Measurements from ENCODE around the gene SFRP2. TPM values are rescaled to one million over a fixed set of nuclear protein-coding genes. Genes with fewer than 3 reads are reported as not detected.

Gene SFRP2
- total RNA-seq, 1 experiment from 2014 or later: not detected

DNA sequence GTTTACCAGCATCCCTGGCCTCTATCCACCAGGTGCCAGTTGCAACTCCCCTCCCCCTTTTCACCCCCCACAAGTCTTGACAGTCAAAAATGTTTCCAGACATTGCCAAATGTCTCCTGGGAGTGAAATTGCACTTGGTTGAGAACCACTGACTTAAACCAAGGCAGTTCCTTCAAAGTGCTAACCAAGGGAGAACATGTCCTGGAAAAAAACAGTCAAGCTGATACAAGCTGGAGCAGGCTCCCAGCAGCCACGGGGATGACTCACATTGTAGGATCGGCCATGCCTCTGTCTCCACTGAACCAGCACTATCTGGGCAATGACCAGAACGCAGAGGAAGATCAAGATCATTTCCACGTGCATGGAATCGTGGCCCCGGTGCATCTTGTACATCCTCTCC is 40.5 kb downstream of the SFRP2 start:
- DNase-seq (ENCODE audit: low read depth in 1 of 2, low spot score in 2 of 2): no peak
- Histone ChIP-seq H3K9me3 (replicated peaks) (no peaks in the 10 kb centered on the region), H3K27me3 (replicated peaks) (no peaks in the 10 kb centered on the region), H3K4me3 (no peak overlapping the region), H3K27ac (no peak overlapping the region), H3K36me3 (no peaks in the 10 kb centered on the region), H3K4me1 (replicated peaks) (no peaks in the 10 kb centered on the region)

DNA sequence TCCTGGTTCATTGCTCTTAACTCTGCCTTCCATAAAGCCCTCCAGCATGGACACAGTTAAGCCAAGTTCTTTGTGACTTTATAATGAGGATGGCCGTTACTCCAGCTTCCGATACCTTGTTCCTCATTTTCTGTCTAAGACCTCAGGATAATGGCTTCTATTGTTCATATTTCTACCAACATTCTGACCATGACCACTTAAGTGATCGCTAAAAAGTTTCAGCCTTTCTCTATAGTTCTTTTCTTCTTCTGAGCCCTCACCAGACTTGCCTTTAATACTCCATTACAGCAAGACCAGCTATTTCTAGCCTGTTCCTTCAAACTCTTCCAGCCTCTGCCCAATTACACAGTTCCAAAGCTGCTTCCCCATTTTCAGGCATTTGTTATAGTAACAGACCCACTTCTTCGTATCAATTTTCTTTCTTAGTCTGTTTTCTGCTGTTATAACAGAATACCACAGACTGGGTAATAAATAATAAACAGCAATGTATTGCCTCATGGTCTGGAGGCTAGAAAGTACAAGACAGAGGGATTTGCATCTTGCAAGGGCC is 41.4 kb downstream of the SFRP2 start:
- no peak overlapping the region for H3K27ac ChIP-seq
- no peaks in the 10 kb centered on the region for H3K4me1 ChIP-seq (replicated peaks)
- H3K9me3 ChIP-seq (replicated peaks): no peaks in the 10 kb centered on the region
- no peak for DNase-seq (ENCODE audit: low read depth in 1 of 2, low spot score in 2 of 2)
- H3K27me3 ChIP-seq (replicated peaks): no peaks in the 10 kb centered on the region
- H3K4me3 ChIP-seq: no peak overlapping the region
- no peaks in the 10 kb centered on the region for H3K36me3 ChIP-seq

DNA sequence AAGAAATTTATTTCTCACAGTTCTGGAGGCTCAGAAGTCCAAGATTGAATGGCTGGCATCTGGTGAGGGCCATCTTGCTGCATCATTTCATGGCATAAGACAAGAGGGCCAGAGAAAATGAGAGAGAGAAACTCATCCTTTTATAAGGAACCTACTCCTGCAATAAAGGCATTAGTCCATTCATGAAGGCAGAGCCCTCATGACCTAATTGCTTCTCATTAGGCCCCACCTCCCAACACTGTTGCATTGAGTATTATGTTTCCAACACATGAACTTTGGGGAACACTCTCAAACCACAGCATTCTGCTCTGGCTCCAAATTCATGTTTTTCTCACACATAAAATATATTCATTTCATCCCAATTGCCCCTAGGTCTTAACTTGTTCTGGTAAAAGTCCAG is 43.2 kb downstream of the SFRP2 start:
- H3K4me1 ChIP-seq (replicated peaks): no peaks in the 10 kb centered on the region
- H3K27me3 ChIP-seq (replicated peaks): no peaks in the 10 kb centered on the region
- H3K4me3 ChIP-seq: no peak overlapping the region
- H3K27ac ChIP-seq: no peak overlapping the region
- no peaks in the 10 kb centered on the region; the same call in 1 of the 2 replicates for H3K9me3 ChIP-seq (replicated peaks)
- H3K36me3 ChIP-seq: no peaks in the 10 kb centered on the region
- DNase-seq (ENCODE audit: low read depth in 1 of 2, low spot score in 2 of 2): no peak

DNA sequence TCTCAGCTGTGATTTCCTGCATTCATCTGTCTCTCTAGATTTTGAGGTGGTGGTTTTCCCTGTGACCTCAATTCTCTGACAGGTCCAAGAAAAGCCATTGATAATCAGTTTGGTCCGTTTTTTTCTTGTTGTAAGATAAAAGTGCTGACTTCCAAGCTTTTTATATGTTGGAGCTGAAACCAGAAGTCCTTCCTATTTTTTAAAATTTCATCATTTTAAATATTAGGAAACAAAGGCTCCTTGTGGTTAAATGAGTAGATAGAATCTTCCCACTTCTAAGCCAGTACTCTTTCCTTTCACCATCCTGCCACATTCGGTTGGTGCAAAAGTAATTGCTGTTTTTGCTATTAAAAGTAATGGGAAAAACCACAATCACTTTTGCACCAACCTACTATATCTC is 47.3 kb downstream of the SFRP2 start:
- Histone ChIP-seq H3K27ac (no peak overlapping the region), H3K9me3 (replicated peaks) (no peaks in the 10 kb centered on the region; the same call in 1 of the 2 replicates), H3K36me3 (no peaks in the 10 kb centered on the region), H3K4me3 (no peak overlapping the region), H3K27me3 (replicated peaks) (no peaks in the 10 kb centered on the region), H3K4me1 (replicated peaks) (no peaks in the 10 kb centered on the region)
- DNase-seq (ENCODE audit: low read depth in 1 of 2, low spot score in 2 of 2): no peak

DNA sequence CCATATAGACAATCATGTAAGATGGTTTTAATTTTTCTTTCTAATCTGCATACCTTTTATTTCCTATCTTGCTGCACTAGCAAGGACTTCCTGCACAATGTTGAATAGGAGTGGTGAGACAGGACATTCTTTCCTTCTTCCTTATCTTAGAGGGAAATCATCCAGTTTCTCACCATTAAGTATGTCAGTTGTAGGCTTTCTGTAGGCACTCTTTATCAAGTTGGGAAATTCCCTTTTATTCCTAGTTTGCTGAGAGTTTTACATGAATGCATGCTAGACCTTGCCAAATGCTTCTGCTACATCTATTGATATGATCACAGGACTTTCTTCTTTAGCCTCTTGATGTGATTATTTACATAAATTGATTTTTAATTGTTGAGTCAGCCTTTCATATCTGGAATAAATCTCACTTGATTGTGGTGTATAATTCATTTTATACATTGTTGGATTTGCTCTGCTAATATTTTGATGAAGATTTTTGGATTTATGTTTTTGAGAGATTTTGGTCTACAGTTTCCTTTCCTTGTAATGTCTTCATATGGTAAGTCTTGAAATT is 52.9 kb downstream of the SFRP2 start:
- H3K4me1 ChIP-seq (replicated peaks): no peaks in the 10 kb centered on the region
- no peak for DNase-seq (ENCODE audit: low read depth in 1 of 2, low spot score in 2 of 2)

DNA sequence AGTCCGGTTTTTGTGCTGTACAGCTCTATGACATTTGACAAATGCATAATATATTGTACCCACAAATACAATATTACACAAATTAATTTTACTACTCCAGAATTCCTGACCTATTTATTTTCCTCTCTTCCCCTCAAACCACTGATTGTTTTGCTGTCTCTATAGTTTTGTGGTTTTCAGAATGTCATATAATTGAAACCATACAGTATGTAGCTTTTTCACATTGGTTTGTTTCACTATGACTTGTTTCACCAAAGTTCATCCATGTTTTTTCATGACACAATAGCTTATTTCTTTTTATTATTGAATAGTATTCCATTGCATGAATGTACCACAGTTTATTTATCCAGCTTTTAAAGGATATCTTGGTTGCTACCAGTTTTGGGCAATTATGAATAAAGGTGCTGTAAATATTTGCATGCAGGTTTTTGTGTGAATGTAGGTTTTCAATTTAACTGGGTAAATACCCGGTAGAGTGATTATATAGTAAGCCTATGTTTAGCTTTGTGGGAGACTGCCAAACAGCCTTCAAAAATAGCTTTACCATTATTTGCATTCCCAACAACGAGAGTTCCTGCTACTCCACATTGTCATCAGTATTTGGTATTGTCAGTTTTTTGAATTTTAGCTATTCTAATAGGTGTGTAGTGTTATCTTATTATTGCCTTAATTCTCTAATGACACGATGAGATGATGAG is 55.0 kb downstream of the SFRP2 start:
- no peaks in the 10 kb centered on the region for H3K4me1 ChIP-seq (replicated peaks)
- peaks cover 4% of the 10 kb centered on the region; the same call in 1 of the 2 replicates for H3K27me3 ChIP-seq (replicated peaks)
- no peak overlapping the region for H3K4me3 ChIP-seq
- no peak overlapping the region for H3K27ac ChIP-seq
- no peak for DNase-seq (ENCODE audit: low read depth in 1 of 2, low spot score in 2 of 2)
- no peaks in the 10 kb centered on the region for H3K36me3 ChIP-seq
- H3K9me3 ChIP-seq (replicated peaks): no peaks in the 10 kb centered on the region; the same call in 1 of the 2 replicates

More for the DNA sequence above, 52.9 kb downstream of the SFRP2 start:
- H3K4me3 ChIP-seq: no peak overlapping the region
- peaks cover 4% of the 10 kb centered on the region; the same call in 1 of the 2 replicates for H3K27me3 ChIP-seq (replicated peaks)
- H3K9me3 ChIP-seq (replicated peaks): no peaks in the 10 kb centered on the region; the same call in 1 of the 2 replicates
- no peak overlapping the region for H3K27ac ChIP-seq
- no peaks in the 10 kb centered on the region for H3K36me3 ChIP-seq

DNA sequence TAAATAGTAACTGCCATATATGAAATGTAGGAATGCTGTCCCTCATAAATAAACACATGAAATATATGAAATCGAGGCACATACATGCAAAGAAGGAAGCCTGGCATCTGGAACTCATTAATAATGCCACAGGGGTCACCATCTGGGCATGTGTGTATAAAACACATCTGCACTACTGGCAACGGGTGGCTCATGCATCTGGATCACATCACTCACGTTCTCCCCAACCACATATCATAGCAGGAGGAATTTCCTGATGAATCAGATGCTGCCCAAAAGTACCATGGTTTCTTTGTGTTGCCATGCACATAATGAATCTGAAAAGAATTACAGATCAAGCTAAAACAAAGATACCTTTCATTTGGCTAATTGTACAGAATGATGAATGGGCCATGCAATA is 57.6 kb downstream of the SFRP2 start:
- Histone ChIP-seq H3K27me3 (replicated peaks) (peaks cover 4% of the 10 kb centered on the region; the same call in 1 of the 2 replicates), H3K4me1 (replicated peaks) (no peaks in the 10 kb centered on the region), H3K4me3 (no peak overlapping the region), H3K36me3 (no peaks in the 10 kb centered on the region), H3K27ac (no peak overlapping the region), H3K9me3 (replicated peaks) (no peaks in the 10 kb centered on the region; the same call in 1 of the 2 replicates)
- DNase-seq (ENCODE audit: low read depth in 1 of 2, low spot score in 2 of 2): no peak

Other genes with a start within 250 kb of the SFRP2 start
- gene TLR2, start 104.8 kb downstream of the SFRP2 start, total RNA-seq (2014; rRNA removed; shearing (Covaris generic)): not detected in 2 replicates
- gene RNF175, start 29.1 kb downstream of the SFRP2 start, total RNA-seq (2014; rRNA removed; shearing (Covaris generic)): not detected in 2 replicates

All from SJSA1 (cell line).